Measurements from ENCODE around the gene CCDC196. TPM values are rescaled to one million over a fixed set of nuclear protein-coding genes. Genes with fewer than 3 reads are reported as not detected.

The CCDC196 gene
- total RNA-seq, 1 donor from 2014 or later, result not detected

GRCh38 chr14:66508846-66509621 is 22.9 kb downstream of the CCDC196 start:
- peaks cover 23% of the 10 kb centered on the region for H3K4me1 ChIP-seq
- H3K27me3 ChIP-seq, result no peaks in the 10 kb centered on the region
- peak overlapping the region; percentile 64 to 83 for H3K4me3 ChIP-seq
- intact Hi-C loops (cut with DNase I), result no loop called here
- no peaks in the 10 kb centered on the region for H3K9me3 ChIP-seq
- TF ChIP-seq CTCF (IDR thresholded peaks at IDR 0.05) (no peak), POLR2A (IDR thresholded peaks at IDR 0.05) (no peak), POLR2AphosphoS5 (IDR thresholded peaks at IDR 0.05; ENCODE audit: insufficient read depth in 1 of 2, low read depth in 1 of 2) (no peak)
- no peak for DNase-seq (ENCODE audit: extremely low spot score in 2 of 2)
- no peaks in the 10 kb centered on the region for H3K36me3 ChIP-seq
- peak overlapping the region; percentile 92 for H3K27ac ChIP-seq

GRCh38 chr14:66509874-66510273 is 23.7 kb downstream of the CCDC196 start:
- intact Hi-C loops (cut with DNase I), result no loop called here
- Histone ChIP-seq H3K27ac (no peak overlapping the region), H3K9me3 (no peaks in the 10 kb centered on the region)

DNA sequence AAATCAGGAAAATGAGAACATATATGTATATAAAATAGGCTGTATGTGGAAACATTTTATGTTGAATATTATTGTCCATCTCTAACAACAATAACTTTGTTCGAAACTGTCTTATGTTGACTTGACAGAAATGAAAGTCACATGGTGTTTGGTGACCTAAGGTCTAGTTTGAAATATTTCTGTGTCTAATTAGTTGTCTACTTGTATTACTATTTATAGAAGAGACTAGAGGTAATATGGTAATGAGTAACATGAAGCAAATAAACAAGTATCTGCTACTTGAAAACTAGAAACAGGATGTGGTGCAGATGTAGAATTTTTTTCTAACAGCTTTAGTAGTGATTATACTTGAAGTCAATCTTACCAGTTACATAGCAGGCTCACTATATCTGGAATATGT is 25.7 kb downstream of the CCDC196 start:
- intact Hi-C loops (cut with DNase I), result no loop called here
- Histone ChIP-seq H3K36me3 (no peaks in the 10 kb centered on the region), H3K4me1 (peaks cover 19% of the 10 kb centered on the region), H3K9me3 (no peaks in the 10 kb centered on the region), H3K27ac (no peak overlapping the region), H3K4me3 (no peak overlapping the region), H3K27me3 (no peaks in the 10 kb centered on the region)
- no peak for DNase-seq (ENCODE audit: extremely low spot score in 2 of 2)
- TF ChIP-seq POLR2A (IDR thresholded peaks at IDR 0.05) (no peak), POLR2AphosphoS5 (IDR thresholded peaks at IDR 0.05; ENCODE audit: insufficient read depth in 1 of 2, low read depth in 1 of 2) (no peak), CTCF (IDR thresholded peaks at IDR 0.05) (no peak)

More at GRCh38 chr14:66509874-66510273, 23.7 kb downstream of the CCDC196 start:
- no peaks in the 10 kb centered on the region for H3K36me3 ChIP-seq
- no peaks in the 10 kb centered on the region for H3K27me3 ChIP-seq
- DNase-seq (ENCODE audit: extremely low spot score in 2 of 2), result no peak
- TF ChIP-seq POLR2A (IDR thresholded peaks at IDR 0.05) (no peak), CTCF (IDR thresholded peaks at IDR 0.05) (no peak), POLR2AphosphoS5 (IDR thresholded peaks at IDR 0.05; ENCODE audit: insufficient read depth in 1 of 2, low read depth in 1 of 2) (no peak)
- peak overlapping the region in 1 of 2 donors; percentile 83 for H3K4me3 ChIP-seq
- peaks cover 23% of the 10 kb centered on the region for H3K4me1 ChIP-seq

- Histone ChIP-seq H3K4me1 (peaks cover 11% of the 10 kb centered on the region), H3K27me3 (no peaks in the 10 kb centered on the region), H3K4me3 (no peak overlapping the region), H3K27ac (no peak overlapping the region), H3K9me3 (no peaks in the 10 kb centered on the region), H3K36me3 (no peaks in the 10 kb centered on the region)
- no peak for TF ChIP-seq CTCF (IDR thresholded peaks at IDR 0.05)
- TF ChIP-seq POLR2A (IDR thresholded peaks at IDR 0.05), result no peak
- no peak for TF ChIP-seq POLR2AphosphoS5 (IDR thresholded peaks at IDR 0.05; ENCODE audit: insufficient read depth in 1 of 2, low read depth in 1 of 2)
- intact Hi-C loops (cut with DNase I), result no loop called here
- no peak for DNase-seq (ENCODE audit: extremely low spot score in 2 of 2)
These were observed 28.0 kb downstream of the CCDC196 start for GRCh38 chr14:66514213-66514612.

DNA sequence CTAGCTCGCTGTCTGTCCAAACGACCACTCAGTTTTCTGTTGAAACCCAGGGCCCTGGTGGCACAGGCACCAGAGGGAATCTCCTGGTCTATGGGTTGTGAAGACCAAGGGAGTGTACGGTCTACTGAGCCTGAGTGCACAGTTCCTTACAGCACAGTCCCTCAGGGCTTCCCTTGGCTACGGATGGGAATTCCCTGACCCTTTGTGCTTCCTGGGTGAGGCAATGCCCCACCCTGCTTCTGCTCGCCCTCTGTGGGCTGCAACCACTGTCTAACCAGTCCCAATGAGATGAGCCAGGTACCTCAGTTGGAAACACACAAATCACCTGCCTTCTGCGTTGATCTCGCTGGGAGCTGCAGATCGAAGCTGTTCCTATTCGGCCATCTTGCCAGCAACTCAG is 44.4 kb downstream of the CCDC196 start:
- Histone ChIP-seq H3K36me3 (no peaks in the 10 kb centered on the region), H3K9me3 (no peaks in the 10 kb centered on the region), H3K4me1 (no peaks in the 10 kb centered on the region), H3K4me3 (no peak overlapping the region), H3K27ac (no peak overlapping the region), H3K27me3 (no peaks in the 10 kb centered on the region)
- no peak for DNase-seq (ENCODE audit: extremely low spot score in 2 of 2)
- intact Hi-C loops (cut with DNase I), result no loop called here
- TF ChIP-seq POLR2AphosphoS5 (IDR thresholded peaks at IDR 0.05; ENCODE audit: insufficient read depth in 1 of 2, low read depth in 1 of 2) (no peak), POLR2A (IDR thresholded peaks at IDR 0.05) (no peak), CTCF (IDR thresholded peaks at IDR 0.05) (no peak)
